GM12878 (cell line): Measurements from ENCODE around the gene LRTM1. TPM values are rescaled to one million over a fixed set of nuclear protein-coding genes. Genes with fewer than 3 reads are reported as not detected.

Source experiments
- ATAC-seq: fragments of 200-7000 bp; cut with Tn5 transposase; 3 replicates; pipeline ENCODE4 v1.9.1; 2020; ENCODE audit warnings: mild to moderate bottlenecking, moderate library complexity
- BruUV-seq: library from RNA; stranded (reverse); fragments of 400-500 nt; replicated peaks from 2 replicates; lab custom pipeline; 2021; lab: Mats Ljungman, UMichigan
- CTCF ChIA-PET: fragments of 300-600 bp; sonication (Branson Sonifier 250); formaldehyde crosslinking; extraction: SDS; loops from one replicate; lab custom pipeline; 2021; ENCODE audit warnings: inconsistent platforms; lab: Yijun Ruan, JAX
- POLR2A ChIA-PET: fragments of 350-600 bp; formaldehyde crosslinking; extraction: SDS; loops from one replicate; lab custom pipeline; 2021; ENCODE audit warnings: inconsistent platforms; lab: Charles Lee
- RAD21 ChIA-PET: fragments of 300-600 bp; sonication (Branson Sonifier 250); formaldehyde crosslinking; loops from one replicate; lab custom pipeline; 2023; ENCODE audit warnings: antibody characterized with exemption; ENCODE audit not compliant: unreplicated experiment; lab: Charles Lee
- SMC1A ChIA-PET: fragments of 300-600 bp; sonication (Branson Sonifier 250); formaldehyde crosslinking; loops from one replicate; lab custom pipeline; 2023; ENCODE audit not compliant: unreplicated experiment, uncharacterized antibody; lab: Charles Lee
- DNase-seq: peaks from one replicate; pipeline ENCODE4 v3.0.0-alpha.2; 2011; ENCODE audit warnings: low read depth, low spot score
- FAIRE-seq: peaks from 3 replicates; lab custom pipeline; 2011; peaks lifted over from hg19 to GRCh38; lab: Jason Lieb, UNC
- H2AFZ ChIP-seq: 2 replicates; pipeline ENCODE4 v1.6.0; 2011; ENCODE audit warnings: low read depth, low read length, control low read depth; ENCODE audit not compliant: control insufficient read depth
- H3K27ac ChIP-seq: 2 replicates; pipeline ENCODE4 v1.5.1; 2011; ENCODE audit warnings: control low read depth; ENCODE audit not compliant: control insufficient read depth, insufficient read depth
- H3K27me3 ChIP-seq, 2 experiments: replicated peaks in 1 of 2; 2 replicates each; pipeline versions ENCODE4 v1.6.0 to v1.6.1; 2011; ENCODE audit warnings: low read length in 1 of 2; ENCODE audit not compliant: control insufficient read depth in 2 of 2, insufficient read depth in 2 of 2
- H3K36me3 ChIP-seq, 2 experiments: 2 replicates each; pipeline ENCODE4 v1.5.1; 2011; ENCODE audit warnings: low read length in 1 of 2; ENCODE audit not compliant: control insufficient read depth in 2 of 2, insufficient read depth in 2 of 2
- H3K4me1 ChIP-seq: 2 replicates; pipeline ENCODE4 v1.6.1; 2011; ENCODE audit warnings: mild to moderate bottlenecking, low read length, moderate library complexity, mixed read lengths; ENCODE audit not compliant: control insufficient read depth, insufficient read depth
- H3K4me2 ChIP-seq: 2 replicates; pipeline ENCODE4 v1.6.0; 2011; ENCODE audit warnings: control low read depth; ENCODE audit not compliant: control insufficient read depth, insufficient read depth
- H3K4me3 ChIP-seq: fragments of 200-600 bp; sonication (generic); 2 replicates; pipeline ENCODE4 v1.5.1; 2016
- H3K79me2 ChIP-seq: 2 replicates; pipeline ENCODE4 v1.6.0; 2011; ENCODE audit warnings: low read length; ENCODE audit not compliant: control insufficient read depth, insufficient read depth
- H3K9ac ChIP-seq: 2 replicates; pipeline ENCODE4 v1.8.0; 2011; ENCODE audit warnings: low read length, control low read depth, mixed read lengths; ENCODE audit not compliant: control insufficient read depth, insufficient read depth
- H3K9me3 ChIP-seq: replicated peaks from 3 replicates; pipeline ENCODE4 v1.5.1; 2011; ENCODE audit warnings: mild to moderate bottlenecking, low read length; ENCODE audit not compliant: control insufficient read depth, insufficient read depth
- H4K20me1 ChIP-seq: 2 replicates; pipeline ENCODE4 v1.6.0; 2011; ENCODE audit not compliant: control insufficient read depth, insufficient read depth
- BMI1 ChIP-seq: fragments of 450-650 bp; IDR thresholded peaks from 2 replicates; pipeline ENCODE4 v1.6.1; 2016; ENCODE audit warnings: mild to moderate bottlenecking, moderate library complexity, borderline replicate concordance
- CBX5 ChIP-seq: sonication (generic); IDR thresholded peaks from 2 replicates; pipeline ENCODE4 v1.6.1; 2016; ENCODE audit warnings: low read depth, moderate library complexity, mild to moderate bottlenecking, inconsistent platforms
- EGR1 ChIP-seq, 2 experiments: IDR thresholded peaks; 1 replicate in 1 of 2; 2 replicates in 1 of 2; pipeline ENCODE4 v1.6.1; 2011 to 2012; ENCODE audit warnings: low read depth in 2 of 2, low read length in 2 of 2, borderline replicate concordance in 1 of 2, mild to moderate bottlenecking in 1 of 2, moderate library complexity in 1 of 2
- FOS ChIP-seq: IDR thresholded peaks from 3 replicates; pipeline ENCODE4 v1.6.1; 2011; ENCODE audit warnings: borderline replicate concordance; ENCODE audit not compliant: insufficient read length; ENCODE audit errors: extremely low read depth
- IKZF1 ChIP-seq: fragments of 450-650 bp; conservative IDR thresholded peaks from 2 replicates; pipeline ENCODE4 v1.6.1; 2017; ENCODE audit warnings: antibody characterized with exemption, mild to moderate bottlenecking
- KAT2A ChIP-seq: conservative IDR thresholded peaks from 2 replicates; pipeline ENCODE4 v1.6.1; 2011; ENCODE audit warnings: low read depth, low read length; ENCODE audit not compliant: control insufficient read depth
- MEF2A ChIP-seq: IDR thresholded peaks from 2 replicates; pipeline ENCODE4 v1.6.1; 2011; ENCODE audit warnings: low read depth, mild to moderate bottlenecking, low read length, moderate library complexity; ENCODE audit not compliant: insufficient read depth
- MTA2 ChIP-seq: fragments of 450-650 bp; IDR thresholded peaks from 2 replicates; pipeline ENCODE4 v1.6.1; 2016; ENCODE audit warnings: low read depth, mild to moderate bottlenecking, moderate library complexity
- MYB ChIP-seq: fragments of 150-350 bp; IDR thresholded peaks from 2 replicates; pipeline ENCODE4 v1.6.1; 2014; ENCODE audit warnings: mild to moderate bottlenecking, low read depth, low read length, borderline replicate concordance
- NFYA ChIP-seq: IDR thresholded peaks from 2 replicates; pipeline ENCODE4 v1.6.1; 2011; ENCODE audit warnings: low read depth, mild to moderate bottlenecking, low read length, improper control_type of control experiment, borderline replicate concordance
- PAX8 ChIP-seq: fragments of 450-650 bp; IDR thresholded peaks from 2 replicates; pipeline ENCODE4 v1.6.1; 2017; ENCODE audit warnings: mild to moderate bottlenecking, moderate library complexity
- RUNX3 ChIP-seq: IDR thresholded peaks from 2 replicates; pipeline ENCODE4 v1.6.1; 2012; ENCODE audit warnings: low read length, inconsistent platforms
- SUZ12 ChIP-seq: fragments of 200-600 bp; sonication (generic); IDR thresholded peaks from one replicate; pipeline ENCODE4 v1.6.1; 2018; ENCODE audit warnings: antibody characterized with exemption, mild to moderate bottlenecking; ENCODE audit not compliant: unreplicated experiment
- ZBTB40 ChIP-seq: fragments of 450-650 bp; IDR thresholded peaks from 2 replicates; pipeline ENCODE4 v1.6.1; 2016; ENCODE audit warnings: mild to moderate bottlenecking, moderate library complexity, borderline replicate concordance
- ZZZ3 ChIP-seq: IDR thresholded peaks from 2 replicates; pipeline ENCODE4 v1.6.1; 2011; ENCODE audit warnings: low read depth; ENCODE audit not compliant: control insufficient read depth, insufficient read length
- WGBS: methylation state at CpG from one replicate; pipeline ENCODE4 v1.1.6; 2016; ENCODE audit warnings: low lambda C conversion rate; ENCODE audit not compliant: insufficient replicate concordance, insufficient coverage; ENCODE audit errors: missing lambda C conversion rate; 5-methylcytosine and 5-hydroxymethylcytosine counted together
- in situ Hi-C: fragments of 300-500 bp; cut with MboI; formaldehyde crosslinking; loops from 9 replicates; pipeline ENCODE4 v1.14.3; 2018; ENCODE audit warnings: mixed read lengths
- intact Hi-C: fragments of 100-400 bp; cut with micrococcal nuclease; formaldehyde crosslinking; loops from one replicate; pipeline ENCODE4 v1.14.2; 2022; ENCODE audit not compliant: unreplicated experiment
- polyA plus RNA-seq, 11 experiments: library from polyadenylated mRNA; depleted of rRNA in 4 of 11; unstranded in 6 of 11; stranded (reverse) in 5 of 11; fragments of >200 nt; fragmentation: Nextera tagmentation in 4 of 11; fragmentation: Illumina TruSeq in 1 of 11; extraction: Ambion mirVana in 4 of 11; extraction: Trizol in 1 of 11; gene quantifications; 1 replicate in 1 of 11; 2 replicates in 10 of 11; pipeline versions ENCODE4 v1.2.1 to v1.2.3, GENCODE V29; 2011 to 2016; ENCODE audit warnings: inconsistent platforms in 2 of 11, missing spikeins in 2 of 11, low read depth in 1 of 11
- total RNA-seq, 4 experiments: library from RNA; depleted of rRNA in 3 of 4; stranded (reverse); fragments of >200 nt in 3 of 4; fragmentation: Illumina TruSeq in 1 of 4; extraction: Trizol in 1 of 4; gene quantifications; 2 replicates each; pipeline versions ENCODE4 v1.2.1 to v1.2.3, GENCODE V29; 2013 to 2021
- TF ChIP-seq, protein P1 (sequence below): fragments of 450-650 bp; conservative IDR thresholded peaks from 2 replicates; pipeline ENCODE4 v1.6.1; 2017; ENCODE audit warnings: mild to moderate bottlenecking, moderate library complexity
- TF ChIP-seq, protein P2 (sequence below): IDR thresholded peaks from 2 replicates; pipeline ENCODE4 v1.6.1; 2012; ENCODE audit warnings: low read depth, low read length, improper control_type of control experiment

The LRTM1 gene
- total and polyA plus RNA-seq, 10 of the 15 experiments (the other 5 are each of a cell fraction or from before 2014, with no cell fraction given): 0.08 TPM; not detected in 9

GRCh38 chr3:54941690-54942362 lies 14.0 kb upstream of the LRTM1 start:
- Histone ChIP-seq H3K27ac (no peak overlapping the region), H3K4me1 (no peaks in the 10 kb centered on the region), H3K36me3 (no peaks in the 10 kb centered on the region), H2AFZ (no peak overlapping the region), H4K20me1 (no peaks in the 10 kb centered on the region), H3K4me2 (no peak overlapping the region), H3K27me3 (peaks cover 0 to 4% of the 10 kb centered on the region in 2 experiments; a peak in 3 of 4 replicates), H3K79me2 (no peaks in the 10 kb centered on the region), H3K9ac (no peak overlapping the region), H3K9me3 (no peaks in the 10 kb centered on the region), H3K4me3 (no peak overlapping the region)
- intact Hi-C loops (no loop called here), in situ Hi-C loops (no loop called here)
- TF ChIP-seq, protein P1, sequence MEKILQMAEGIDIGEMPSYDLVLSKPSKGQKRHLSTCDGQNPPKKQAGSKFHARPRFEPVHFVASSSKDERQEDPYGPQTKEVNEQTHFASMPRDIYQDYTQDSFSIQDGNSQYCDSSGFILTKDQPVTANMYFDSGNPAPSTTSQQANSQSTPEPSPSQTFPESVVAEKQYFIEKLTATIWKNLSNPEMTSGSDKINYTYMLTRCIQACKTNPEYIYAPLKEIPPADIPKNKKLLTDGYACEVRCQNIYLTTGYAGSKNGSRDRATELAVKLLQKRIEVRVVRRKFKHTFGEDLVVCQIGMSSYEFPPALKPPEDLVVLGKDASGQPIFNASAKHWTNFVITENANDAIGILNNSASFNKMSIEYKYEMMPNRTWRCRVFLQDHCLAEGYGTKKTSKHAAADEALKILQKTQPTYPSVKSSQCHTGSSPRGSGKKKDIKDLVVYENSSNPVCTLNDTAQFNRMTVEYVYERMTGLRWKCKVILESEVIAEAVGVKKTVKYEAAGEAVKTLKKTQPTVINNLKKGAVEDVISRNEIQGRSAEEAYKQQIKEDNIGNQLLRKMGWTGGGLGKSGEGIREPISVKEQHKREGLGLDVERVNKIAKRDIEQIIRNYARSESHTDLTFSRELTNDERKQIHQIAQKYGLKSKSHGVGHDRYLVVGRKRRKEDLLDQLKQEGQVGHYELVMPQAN: no peak
- TF ChIP-seq KAT2A (no peak), MEF2A (no peak), ZBTB40 (no peak), PAX8 (no peak), MYB (no peak), CBX5 (no peak), EGR1 (IDR thresholded peaks at IDR 0.05; ENCODE audit: borderline replicate concordance in 1 of 2, low read depth in 2 of 2, low read length in 2 of 2) (no peak), IKZF1 (no peak), ZZZ3 (no peak), SUZ12 (no peak), NFYA (no peak), FOS (no peak), RUNX3 (no peak), BMI1 (no peak), MTA2 (no peak)
- TF ChIP-seq, protein P2, sequence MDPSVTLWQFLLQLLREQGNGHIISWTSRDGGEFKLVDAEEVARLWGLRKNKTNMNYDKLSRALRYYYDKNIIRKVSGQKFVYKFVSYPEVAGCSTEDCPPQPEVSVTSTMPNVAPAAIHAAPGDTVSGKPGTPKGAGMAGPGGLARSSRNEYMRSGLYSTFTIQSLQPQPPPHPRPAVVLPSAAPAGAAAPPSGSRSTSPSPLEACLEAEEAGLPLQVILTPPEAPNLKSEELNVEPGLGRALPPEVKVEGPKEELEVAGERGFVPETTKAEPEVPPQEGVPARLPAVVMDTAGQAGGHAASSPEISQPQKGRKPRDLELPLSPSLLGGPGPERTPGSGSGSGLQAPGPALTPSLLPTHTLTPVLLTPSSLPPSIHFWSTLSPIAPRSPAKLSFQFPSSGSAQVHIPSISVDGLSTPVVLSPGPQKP: no peak
- no peak for FAIRE-seq
- CTCF ChIA-PET: no interaction called here
- POLR2A ChIA-PET: no interaction called here
- 38% methylated on average over 7 of the region's 7 CpGs for WGBS
- BruUV-seq: no TSS peak
- no peak for ATAC-seq
- RAD21 ChIA-PET: no interaction called here
- no peak for DNase-seq
- SMC1A ChIA-PET: no interaction called here
